ENCODE results near the gene SURF1.

SURF1 gene

GRCh38 chr9:133369422-133369821 is 13.1 kb upstream of the SURF1 start:
- Histone ChIP-seq H3K27ac (ENCODE audit: low read length) (no peak overlapping the region), H3K4me3 (ENCODE audit: low read length) (no peak overlapping the region), H3K79me2 (ENCODE audit: low read length) (peaks cover 89% of the 10 kb centered on the region), H3K9ac (ENCODE audit: low read length) (no peak overlapping the region), H3K36me3 (replicated peaks; ENCODE audit: low read depth, low read length) (peaks cover 73% of the 10 kb centered on the region), H3K9me3 (ENCODE audit: insufficient read depth, low read length) (no peaks in the 10 kb centered on the region), H3K27me3 (ENCODE audit: low read depth, low read length) (no peaks in the 10 kb centered on the region), H2AFZ (ENCODE audit: low read depth, low read length) (no peak overlapping the region), H3K4me1 (ENCODE audit: low read length) (peaks cover 5% of the 10 kb centered on the region; the same call in 1 of the 2 replicates), H4K20me1 (ENCODE audit: insufficient read depth, low read length) (peaks cover 81% of the 10 kb centered on the region), H3K4me2 (ENCODE audit: low read length) (no peak overlapping the region)
- TF ChIP-seq EZH2phosphoT487 (IDR thresholded peaks at IDR 0.05; ENCODE audit: low read depth) (no peak), CTCF (IDR thresholded peaks at IDR 0.05; ENCODE audit: low read depth, low read length) (no peak)

- Histone ChIP-seq H3K9me3 (ENCODE audit: insufficient read depth, low read length) (no peaks in the 10 kb centered on the region), H2AFZ (ENCODE audit: low read depth, low read length) (no peak overlapping the region), H3K4me2 (ENCODE audit: low read length) (no peak overlapping the region), H3K27ac (ENCODE audit: low read length) (no peak overlapping the region), H3K4me3 (ENCODE audit: low read length) (no peak overlapping the region), H3K27me3 (ENCODE audit: low read depth, low read length) (no peaks in the 10 kb centered on the region), H3K79me2 (ENCODE audit: low read length) (peaks cover 78% of the 10 kb centered on the region), H3K9ac (ENCODE audit: low read length) (no peak overlapping the region), H4K20me1 (ENCODE audit: insufficient read depth, low read length) (peaks cover 76% of the 10 kb centered on the region), H3K36me3 (replicated peaks; ENCODE audit: low read depth, low read length) (peaks cover 81% of the 10 kb centered on the region), H3K4me1 (ENCODE audit: low read length) (no peaks in the 10 kb centered on the region)
- no peak for TF ChIP-seq CTCF (IDR thresholded peaks at IDR 0.05; ENCODE audit: low read depth, low read length)
These were observed 12.1 kb upstream of the SURF1 start for GRCh38 chr9:133368249-133368881.

- Histone ChIP-seq H3K79me2 (ENCODE audit: low read length) (peaks cover 73% of the 10 kb centered on the region), H3K27ac (ENCODE audit: low read length) (no peak overlapping the region), H3K4me1 (ENCODE audit: low read length) (no peaks in the 10 kb centered on the region), H3K4me2 (ENCODE audit: low read length) (no peak overlapping the region), H2AFZ (ENCODE audit: low read depth, low read length) (no peak overlapping the region), H3K9me3 (ENCODE audit: insufficient read depth, low read length) (no peaks in the 10 kb centered on the region), H3K9ac (ENCODE audit: low read length) (no peak overlapping the region), H3K4me3 (ENCODE audit: low read length) (no peak overlapping the region), H3K27me3 (ENCODE audit: low read depth, low read length) (no peaks in the 10 kb centered on the region), H3K36me3 (replicated peaks; ENCODE audit: low read depth, low read length) (peaks cover 82% of the 10 kb centered on the region), H4K20me1 (ENCODE audit: insufficient read depth, low read length) (peaks cover 71% of the 10 kb centered on the region)
- TF ChIP-seq CTCF (IDR thresholded peaks at IDR 0.05; ENCODE audit: low read depth, low read length) (no peak), EZH2phosphoT487 (IDR thresholded peaks at IDR 0.05; ENCODE audit: low read depth) (no peak)
These were observed 11.5 kb upstream of the SURF1 start for GRCh38 chr9:133367778-133368177.

GRCh38 chr9:133367221-133367620 is 10.9 kb upstream of the SURF1 start:
- Histone ChIP-seq H3K9ac (ENCODE audit: low read length) (no peak overlapping the region), H3K36me3 (replicated peaks; ENCODE audit: low read depth, low read length) (peaks cover 82% of the 10 kb centered on the region)

More at GRCh38 chr9:133367221-133367620, 10.9 kb upstream of the SURF1 start:
- no peaks in the 10 kb centered on the region for H3K4me1 ChIP-seq (ENCODE audit: low read length)
- H3K27ac ChIP-seq (ENCODE audit: low read length), result no peak overlapping the region
- peaks cover 67% of the 10 kb centered on the region for H3K79me2 ChIP-seq (ENCODE audit: low read length)
- no peaks in the 10 kb centered on the region for H3K27me3 ChIP-seq (ENCODE audit: low read depth, low read length)
- no peak overlapping the region for H3K4me2 ChIP-seq (ENCODE audit: low read length)
- H2AFZ ChIP-seq (ENCODE audit: low read depth, low read length), result no peak overlapping the region
- H3K9me3 ChIP-seq (ENCODE audit: insufficient read depth, low read length), result no peaks in the 10 kb centered on the region
- H4K20me1 ChIP-seq (ENCODE audit: insufficient read depth, low read length), result peaks cover 65% of the 10 kb centered on the region
- H3K4me3 ChIP-seq (ENCODE audit: low read length), result no peak overlapping the region
- TF ChIP-seq CTCF (IDR thresholded peaks at IDR 0.05; ENCODE audit: low read depth, low read length) (no peak), EZH2phosphoT487 (IDR thresholded peaks at IDR 0.05; ENCODE audit: low read depth) (no peak)

All from OCI-LY3 (cell line).